Bronchial epithelial cell (primary cell): ENCODE measurements around the gene CAMSAP1. TPM values are rescaled to one million over a fixed set of nuclear protein-coding genes. Genes with fewer than 3 reads are reported as not detected.

Experiments used
- DNase-seq: peaks from one replicate; pipeline ENCODE4 v3.0.0-alpha.2; 2010; ENCODE audit warnings: low read depth
- FAIRE-seq: peaks from 2 replicates; lab custom pipeline; 2011; peaks lifted over from hg19 to GRCh38; lab: Jason Lieb, UNC
- H3K27me3 ChIP-seq: 2 replicates; pipeline ENCODE4 v1.5.1; 2011; ENCODE audit warnings: low read length; ENCODE audit not compliant: control insufficient read depth, insufficient read depth
- H3K36me3 ChIP-seq: 2 replicates; pipeline ENCODE4 v1.5.1; 2011; ENCODE audit warnings: low read length; ENCODE audit not compliant: control insufficient read depth, insufficient read depth
- H3K4me3 ChIP-seq: 2 replicates; pipeline ENCODE4 v1.5.1; 2011; ENCODE audit warnings: mild to moderate bottlenecking, low read depth, low read length, control low read depth
- total RNA-seq: library from RNA; depleted of rRNA; stranded (reverse); fragments of >200 nt; gene quantifications from 2 replicates; pipeline ENCODE4 v1.2.1, GENCODE V29; 2014
- TF ChIP-seq, protein P1 (sequence below): IDR thresholded peaks from 2 replicates; pipeline ENCODE4 v1.5.1; 2011; ENCODE audit warnings: mild to moderate bottlenecking, moderate library complexity, low read length, control low read depth, inconsistent platforms; ENCODE audit not compliant: insufficient read depth, severe bottlenecking

Gene CAMSAP1
- total RNA-seq, 1 donor from 2014 or later, result 23.2 TPM

DNA sequence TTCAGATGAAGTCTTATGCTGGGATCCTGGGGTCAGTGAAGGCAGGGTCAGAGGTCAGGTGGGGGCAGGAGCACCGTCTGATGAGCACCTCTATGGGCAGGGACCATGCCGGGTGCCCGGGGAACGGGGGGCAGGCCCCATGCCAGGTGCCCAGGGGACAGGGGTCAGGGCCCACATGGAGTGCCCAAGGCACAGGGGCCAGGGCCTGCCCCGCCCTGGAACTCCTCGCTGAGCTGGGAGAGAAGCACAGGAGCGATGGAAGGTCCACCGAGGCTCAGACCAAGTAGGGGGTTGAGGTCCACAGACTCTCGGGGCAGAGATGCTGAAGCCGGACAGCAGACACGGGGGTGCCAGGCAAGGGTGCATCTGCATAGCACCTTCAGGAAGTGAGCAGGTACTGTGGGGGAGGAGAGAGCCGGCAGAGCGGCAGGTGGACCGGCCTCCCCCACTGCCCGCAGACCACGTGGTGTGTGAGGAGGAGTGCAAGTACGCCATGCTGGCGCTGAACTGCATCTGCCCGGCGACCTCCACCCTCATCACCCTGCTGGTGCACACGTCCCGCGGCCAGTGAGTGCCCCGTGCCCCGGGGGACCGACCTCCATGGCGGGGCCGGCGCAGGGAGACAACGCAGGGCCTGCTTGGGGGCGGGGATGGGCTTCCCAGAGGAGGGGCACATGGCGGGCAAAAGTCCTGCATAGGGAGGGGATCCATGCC is 137.7 kb downstream of the CAMSAP1 start:
- TF ChIP-seq, protein P1, sequence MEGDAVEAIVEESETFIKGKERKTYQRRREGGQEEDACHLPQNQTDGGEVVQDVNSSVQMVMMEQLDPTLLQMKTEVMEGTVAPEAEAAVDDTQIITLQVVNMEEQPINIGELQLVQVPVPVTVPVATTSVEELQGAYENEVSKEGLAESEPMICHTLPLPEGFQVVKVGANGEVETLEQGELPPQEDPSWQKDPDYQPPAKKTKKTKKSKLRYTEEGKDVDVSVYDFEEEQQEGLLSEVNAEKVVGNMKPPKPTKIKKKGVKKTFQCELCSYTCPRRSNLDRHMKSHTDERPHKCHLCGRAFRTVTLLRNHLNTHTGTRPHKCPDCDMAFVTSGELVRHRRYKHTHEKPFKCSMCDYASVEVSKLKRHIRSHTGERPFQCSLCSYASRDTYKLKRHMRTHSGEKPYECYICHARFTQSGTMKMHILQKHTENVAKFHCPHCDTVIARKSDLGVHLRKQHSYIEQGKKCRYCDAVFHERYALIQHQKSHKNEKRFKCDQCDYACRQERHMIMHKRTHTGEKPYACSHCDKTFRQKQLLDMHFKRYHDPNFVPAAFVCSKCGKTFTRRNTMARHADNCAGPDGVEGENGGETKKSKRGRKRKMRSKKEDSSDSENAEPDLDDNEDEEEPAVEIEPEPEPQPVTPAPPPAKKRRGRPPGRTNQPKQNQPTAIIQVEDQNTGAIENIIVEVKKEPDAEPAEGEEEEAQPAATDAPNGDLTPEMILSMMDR, result no peak

DNA sequence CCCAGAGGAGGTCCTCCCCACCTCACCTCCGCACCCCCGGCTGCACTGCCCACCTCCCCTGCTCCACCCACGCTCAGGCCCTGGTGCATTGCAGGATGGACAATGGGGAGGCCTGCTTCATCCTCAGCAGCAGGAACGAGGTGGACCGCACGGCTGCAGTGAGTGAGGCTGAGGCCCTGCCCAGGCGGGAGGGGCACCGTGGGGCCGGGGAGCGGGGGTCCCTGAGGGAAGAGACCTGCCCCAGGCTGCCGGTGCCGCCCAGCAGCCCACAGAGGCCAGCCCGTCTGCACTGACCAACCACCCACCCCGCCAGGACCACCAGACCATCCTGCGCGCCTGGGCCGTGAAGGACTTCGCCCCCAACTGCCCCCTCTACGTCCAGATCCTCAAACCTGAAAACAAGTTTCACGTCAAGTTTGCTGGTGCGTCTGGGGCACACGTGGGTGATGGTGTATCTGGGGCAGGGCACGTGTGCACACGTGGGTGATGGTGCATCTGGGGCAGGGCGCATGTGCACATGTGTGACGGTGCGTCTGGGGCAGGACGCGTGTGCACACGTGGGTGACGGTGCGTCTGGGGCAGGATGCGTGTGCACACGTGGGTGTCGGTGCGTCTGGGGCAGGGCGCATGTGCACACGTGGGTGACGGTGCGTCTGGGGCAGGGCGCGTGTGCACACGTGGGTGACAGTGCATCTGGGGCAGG is 138.7 kb downstream of the CAMSAP1 start:
- TF ChIP-seq, protein P1, result no peak
- Histone ChIP-seq H3K4me3 (no peak overlapping the region), H3K36me3 (no peaks in the 10 kb centered on the region), H3K27me3 (no peaks in the 10 kb centered on the region)
- DNase-seq (no peak), FAIRE-seq (no peak)

More for the DNA sequence above, 137.7 kb downstream of the CAMSAP1 start:
- DNase-seq, result no peak
- no peaks in the 10 kb centered on the region for H3K27me3 ChIP-seq
- FAIRE-seq, result no peak
- no peaks in the 10 kb centered on the region for H3K36me3 ChIP-seq
- H3K4me3 ChIP-seq, result no peak overlapping the region

DNA sequence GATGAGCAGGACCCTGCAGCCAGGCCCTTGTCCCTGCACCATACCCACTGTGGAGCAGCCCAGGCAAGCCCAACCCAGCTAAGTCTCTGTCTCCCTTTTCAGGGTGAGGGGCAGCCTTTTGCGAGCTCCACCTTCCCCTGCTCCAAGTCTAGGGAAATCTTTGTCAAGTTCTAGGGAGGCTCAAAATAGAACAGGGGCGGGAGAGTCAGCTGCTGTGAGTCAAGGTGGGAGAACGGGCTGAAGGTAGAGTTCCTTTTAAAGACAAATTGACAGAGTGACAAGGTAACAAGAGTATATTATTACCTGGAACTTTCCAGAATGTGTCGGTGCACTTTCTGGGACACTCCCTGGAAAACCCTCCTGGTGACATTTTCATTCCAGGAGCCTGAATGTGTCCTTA is 140.6 kb downstream of the CAMSAP1 start:
- no peak for FAIRE-seq
- TF ChIP-seq, protein P1, result no peak

DNA sequence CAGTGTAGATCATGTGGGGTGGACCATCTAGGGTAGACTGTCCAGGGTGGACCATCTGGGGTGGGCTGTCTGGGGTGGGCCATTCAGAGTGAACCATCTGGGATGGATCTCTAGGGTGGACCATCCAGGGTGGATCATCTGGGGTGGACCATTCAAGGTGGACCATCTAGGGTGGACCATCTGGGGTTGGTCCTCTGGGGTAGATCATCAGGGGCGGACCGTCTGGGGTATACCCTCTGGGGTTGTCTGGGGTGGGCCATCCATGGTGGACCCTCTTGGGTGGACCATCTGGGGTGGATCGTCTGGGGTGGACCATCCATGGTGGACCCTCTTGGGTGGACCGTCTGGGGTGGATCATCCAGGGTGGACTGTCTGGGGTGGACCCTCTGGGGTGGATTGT is 141.1 kb downstream of the CAMSAP1 start:
- FAIRE-seq (no peak), DNase-seq (no peak)
- H3K27me3 ChIP-seq, result no peaks in the 10 kb centered on the region
- no peaks in the 10 kb centered on the region for H3K36me3 ChIP-seq
- TF ChIP-seq, protein P1, result no peak
- H3K4me3 ChIP-seq, result no peak overlapping the region

More for the DNA sequence above, 140.6 kb downstream of the CAMSAP1 start:
- Histone ChIP-seq H3K36me3 (no peaks in the 10 kb centered on the region), H3K4me3 (no peak overlapping the region), H3K27me3 (no peaks in the 10 kb centered on the region)
- DNase-seq, result no peak

DNA sequence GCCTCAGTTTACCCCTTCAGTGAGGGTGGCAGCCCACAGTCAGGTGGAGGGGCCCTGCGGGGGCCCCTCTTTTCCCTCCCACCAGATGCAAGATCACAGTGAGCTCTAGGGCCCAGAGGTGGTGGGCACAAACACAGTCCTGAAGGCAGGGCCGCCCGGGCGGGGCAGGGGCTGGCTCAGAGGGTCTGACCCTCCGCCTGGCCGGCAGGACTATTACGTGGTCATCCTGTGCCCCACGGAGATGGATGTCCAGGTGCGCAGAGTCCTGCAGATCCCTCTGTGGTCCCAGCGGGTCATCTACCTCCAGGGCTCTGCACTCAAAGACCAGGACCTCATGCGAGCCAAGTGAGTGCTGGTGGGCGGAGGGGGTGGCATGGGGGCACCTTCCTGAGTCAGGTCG is 141.9 kb downstream of the CAMSAP1 start:
- Histone ChIP-seq H3K27me3 (no peaks in the 10 kb centered on the region), H3K36me3 (no peaks in the 10 kb centered on the region), H3K4me3 (no peak overlapping the region)
- FAIRE-seq (no peak), DNase-seq (no peak)
- TF ChIP-seq, protein P1, result no peak

DNA sequence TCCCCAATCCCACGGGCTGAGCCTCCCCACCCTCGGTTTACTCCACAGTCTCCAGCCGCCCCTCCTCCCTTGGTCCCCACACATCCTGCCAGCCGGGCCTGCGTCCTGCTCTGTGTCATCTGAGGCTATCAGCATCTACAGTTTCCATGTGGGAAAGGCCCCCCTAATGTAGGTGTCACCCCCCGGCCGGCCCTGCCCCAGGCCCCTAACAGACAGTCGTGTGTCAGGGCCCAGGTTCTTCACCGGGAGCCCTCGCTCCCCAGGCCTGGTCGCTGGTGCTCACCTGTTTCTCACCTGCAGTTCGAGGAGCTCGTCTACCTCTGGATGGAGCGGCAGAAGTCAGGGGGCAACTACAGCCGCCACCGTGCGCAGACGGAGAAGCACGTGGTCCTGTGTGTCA is 142.6 kb downstream of the CAMSAP1 start:
- FAIRE-seq, result no peak
- Histone ChIP-seq H3K4me3 (no peak overlapping the region), H3K36me3 (no peaks in the 10 kb centered on the region), H3K27me3 (no peaks in the 10 kb centered on the region)
- no peak for DNase-seq
- TF ChIP-seq, protein P1, result no peak
